ENCODE measurements around the gene PLET1. TPM values are rescaled to one million over a fixed set of nuclear protein-coding genes. Genes with fewer than 3 reads are reported as not detected.

The PLET1 gene
- total RNA-seq, 1 donor from 2014 or later, result not detected

DNA sequence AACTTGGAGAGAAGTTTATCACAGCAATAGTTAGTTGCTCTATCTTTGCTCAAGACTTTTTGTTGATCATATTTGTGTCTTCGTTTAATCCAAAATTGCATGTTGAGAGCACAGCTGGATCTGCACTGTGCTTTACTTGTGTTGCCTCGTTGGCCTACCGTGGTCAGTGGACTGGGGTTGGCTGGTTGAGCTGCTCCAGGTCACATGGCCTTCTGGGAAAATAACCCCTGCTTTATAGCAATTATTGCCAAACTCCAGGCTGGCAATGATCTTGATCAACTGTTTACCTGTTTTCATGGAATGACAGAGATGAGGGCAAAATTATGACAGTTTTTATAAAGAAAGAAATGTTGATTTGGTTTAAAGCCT is 5.7 kb upstream of the PLET1 start:
- Histone ChIP-seq H3K27ac (ENCODE audit: low read depth, low read length) (no peak overlapping the region), H4K20me1 (ENCODE audit: insufficient read depth, low read length) (no peaks in the 10 kb centered on the region), H2AFZ (ENCODE audit: low read depth, low read length) (no peak overlapping the region), H3K27me3 (ENCODE audit: insufficient read depth, low read length) (no peaks in the 10 kb centered on the region), H3K9ac (ENCODE audit: low read length) (no peak overlapping the region), H3K4me3 (ENCODE audit: insufficient read depth, low read depth, low read length) (no peak overlapping the region), H3K4me1 (ENCODE audit: insufficient read depth, low read length) (no peaks in the 10 kb centered on the region), H3K4me2 (ENCODE audit: low read length) (no peak overlapping the region), H3K9me3 (ENCODE audit: insufficient read depth, low read depth, low read length) (no peaks in the 10 kb centered on the region), H3K79me2 (ENCODE audit: insufficient read depth, low read length) (no peaks in the 10 kb centered on the region), H3K36me3 (ENCODE audit: insufficient read depth, low read length) (no peaks in the 10 kb centered on the region)
- Mint-ChIP-seq H3K36me3 (ENCODE audit: low read depth, unreplicated experiment) (no peaks in the 10 kb centered on the region), H3K4me3 (ENCODE audit: unreplicated experiment) (no peak overlapping the region), H3K27ac (ENCODE audit: unreplicated experiment) (peak overlapping the region; percentile 48), H3K9me3 (ENCODE audit: unreplicated experiment) (no peaks in the 10 kb centered on the region), H3K27me3 (ENCODE audit: low read depth, unreplicated experiment) (no peaks in the 10 kb centered on the region), H3K4me1 (ENCODE audit: low read depth, unreplicated experiment) (peaks cover 25% of the 10 kb centered on the region)
- no peak for FAIRE-seq
- no peak for DNase-seq (ENCODE audit: low read depth)
- TF ChIP-seq EZH2 (IDR thresholded peaks at IDR 0.05; ENCODE audit: insufficient read depth, low read length), result no peak
- TF ChIP-seq, protein P1, sequence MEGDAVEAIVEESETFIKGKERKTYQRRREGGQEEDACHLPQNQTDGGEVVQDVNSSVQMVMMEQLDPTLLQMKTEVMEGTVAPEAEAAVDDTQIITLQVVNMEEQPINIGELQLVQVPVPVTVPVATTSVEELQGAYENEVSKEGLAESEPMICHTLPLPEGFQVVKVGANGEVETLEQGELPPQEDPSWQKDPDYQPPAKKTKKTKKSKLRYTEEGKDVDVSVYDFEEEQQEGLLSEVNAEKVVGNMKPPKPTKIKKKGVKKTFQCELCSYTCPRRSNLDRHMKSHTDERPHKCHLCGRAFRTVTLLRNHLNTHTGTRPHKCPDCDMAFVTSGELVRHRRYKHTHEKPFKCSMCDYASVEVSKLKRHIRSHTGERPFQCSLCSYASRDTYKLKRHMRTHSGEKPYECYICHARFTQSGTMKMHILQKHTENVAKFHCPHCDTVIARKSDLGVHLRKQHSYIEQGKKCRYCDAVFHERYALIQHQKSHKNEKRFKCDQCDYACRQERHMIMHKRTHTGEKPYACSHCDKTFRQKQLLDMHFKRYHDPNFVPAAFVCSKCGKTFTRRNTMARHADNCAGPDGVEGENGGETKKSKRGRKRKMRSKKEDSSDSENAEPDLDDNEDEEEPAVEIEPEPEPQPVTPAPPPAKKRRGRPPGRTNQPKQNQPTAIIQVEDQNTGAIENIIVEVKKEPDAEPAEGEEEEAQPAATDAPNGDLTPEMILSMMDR (IDR thresholded peaks at IDR 0.05; ENCODE audit: insufficient read depth, low read depth, low read length), result no peak

DNA sequence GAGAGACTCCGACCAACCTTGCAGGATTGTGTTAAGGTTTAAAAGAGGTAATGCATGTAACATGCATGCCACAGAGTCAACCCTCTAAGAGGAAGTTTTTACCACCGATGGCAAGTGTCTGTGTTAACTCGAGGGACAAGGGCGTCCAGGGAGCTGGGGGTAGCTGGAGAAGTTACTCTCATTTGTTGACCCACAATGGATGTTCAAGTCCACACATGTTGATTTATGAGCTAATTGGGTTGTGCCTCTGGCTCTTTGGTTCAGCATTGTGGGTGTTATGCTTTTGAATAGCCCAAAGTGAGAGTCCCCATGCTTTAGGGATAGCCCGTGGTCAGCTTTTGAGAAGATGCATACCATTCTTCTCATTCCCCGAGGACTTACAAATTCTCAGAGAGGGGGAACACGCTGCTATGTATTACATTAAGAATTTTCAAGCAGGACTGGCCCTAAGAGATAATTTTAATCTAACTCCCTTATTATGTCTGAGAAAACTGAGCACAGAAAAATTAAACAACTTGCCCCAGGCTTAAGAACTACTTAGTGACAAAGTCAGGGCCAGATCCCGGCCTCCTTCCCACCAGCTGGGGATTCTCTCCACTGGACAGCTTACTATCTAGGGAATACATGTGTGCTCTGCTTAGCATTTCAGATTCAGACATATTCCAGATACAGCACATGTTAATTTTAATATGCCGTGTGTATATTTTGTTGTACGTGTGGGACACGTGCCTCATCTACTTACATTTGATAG is 5.2 kb upstream of the PLET1 start:
- H3K4me1 ChIP-seq (ENCODE audit: insufficient read depth, low read length), result no peaks in the 10 kb centered on the region
- H3K4me2 ChIP-seq (ENCODE audit: low read length), result no peak overlapping the region
- Mint-ChIP-seq H3K4me3 (ENCODE audit: unreplicated experiment) (no peak overlapping the region), H3K27ac (ENCODE audit: unreplicated experiment) (no peak overlapping the region), H3K27me3 (ENCODE audit: low read depth, unreplicated experiment) (no peaks in the 10 kb centered on the region), H3K4me1 (ENCODE audit: low read depth, unreplicated experiment) (peaks cover 25% of the 10 kb centered on the region), H3K9me3 (ENCODE audit: unreplicated experiment) (no peaks in the 10 kb centered on the region), H3K36me3 (ENCODE audit: low read depth, unreplicated experiment) (no peaks in the 10 kb centered on the region)
- no peaks in the 10 kb centered on the region for H3K36me3 ChIP-seq (ENCODE audit: insufficient read depth, low read length)
- DNase-seq (ENCODE audit: low read depth) (peak; percentile 54), FAIRE-seq (no peak)
- H3K4me3 ChIP-seq (ENCODE audit: insufficient read depth, low read depth, low read length), result no peak overlapping the region
- no peak overlapping the region for H3K9ac ChIP-seq (ENCODE audit: low read length)
- H2AFZ ChIP-seq (ENCODE audit: low read depth, low read length), result no peak overlapping the region
- H3K27ac ChIP-seq (ENCODE audit: low read depth, low read length), result no peak overlapping the region
- no peaks in the 10 kb centered on the region for H3K79me2 ChIP-seq (ENCODE audit: insufficient read depth, low read length)
- no peaks in the 10 kb centered on the region for H3K27me3 ChIP-seq (ENCODE audit: insufficient read depth, low read length)
- no peaks in the 10 kb centered on the region for H4K20me1 ChIP-seq (ENCODE audit: insufficient read depth, low read length)
- TF ChIP-seq, protein P1 (IDR thresholded peaks at IDR 0.05; ENCODE audit: insufficient read depth, low read depth, low read length), result no peak
- no peak for TF ChIP-seq EZH2 (IDR thresholded peaks at IDR 0.05; ENCODE audit: insufficient read depth, low read length)
- no peaks in the 10 kb centered on the region for H3K9me3 ChIP-seq (ENCODE audit: insufficient read depth, low read depth, low read length)

DNA sequence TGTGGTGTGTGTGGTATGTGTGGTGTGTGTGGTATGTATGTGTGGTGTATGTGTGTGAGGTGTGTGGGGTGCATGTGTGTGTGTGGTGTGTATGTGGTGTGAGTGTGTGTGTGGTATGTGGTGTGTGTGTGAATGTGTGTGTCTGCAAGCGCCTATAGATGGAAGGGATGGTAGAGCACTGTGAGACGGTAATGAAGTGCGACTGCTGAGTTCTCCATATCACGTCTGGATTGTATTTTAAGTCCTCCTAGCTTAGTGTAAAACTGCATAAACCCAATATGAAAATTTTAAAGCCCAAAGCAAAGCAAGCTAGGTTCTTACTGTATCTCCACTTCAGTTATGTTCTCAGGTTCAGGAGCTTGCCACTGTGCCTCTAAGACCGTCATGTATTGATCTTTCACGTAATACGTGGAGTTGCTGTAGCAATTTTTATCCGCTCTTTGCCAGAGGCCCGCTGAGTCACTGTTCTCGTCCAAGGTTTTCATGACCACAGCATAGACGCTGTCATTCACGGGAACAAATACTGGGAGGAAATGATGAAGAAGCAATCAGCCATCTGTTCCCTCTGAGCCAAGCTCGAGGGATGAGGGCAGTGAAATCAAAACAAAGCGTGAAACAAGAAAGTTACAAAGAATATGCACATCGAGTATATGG is 5.5 kb downstream of the PLET1 start:
- H3K4me1 Mint-ChIP-seq (ENCODE audit: low read depth, unreplicated experiment), result peaks cover 5% of the 10 kb centered on the region
- FAIRE-seq (peak; percentile 56), DNase-seq (ENCODE audit: low read depth) (peak; percentile 92)
- no peak overlapping the region for H3K27ac Mint-ChIP-seq (ENCODE audit: unreplicated experiment)
- H3K4me1 ChIP-seq (ENCODE audit: insufficient read depth, low read length), result peaks cover 9% of the 10 kb centered on the region
- peak overlapping the region; percentile 54 for H3K27ac ChIP-seq (ENCODE audit: low read depth, low read length)
- peak overlapping the region; percentile 30 for H3K9ac ChIP-seq (ENCODE audit: low read length)
- no peak overlapping the region for H3K4me3 Mint-ChIP-seq (ENCODE audit: unreplicated experiment)
- H3K79me2 ChIP-seq (ENCODE audit: insufficient read depth, low read length), result no peaks in the 10 kb centered on the region
- no peaks in the 10 kb centered on the region for H3K27me3 Mint-ChIP-seq (ENCODE audit: low read depth, unreplicated experiment)
- peak overlapping the region; percentile 68 for H2AFZ ChIP-seq (ENCODE audit: low read depth, low read length)
- peaks cover 3% of the 10 kb centered on the region for H3K36me3 Mint-ChIP-seq (ENCODE audit: low read depth, unreplicated experiment)
- H3K4me3 ChIP-seq (ENCODE audit: insufficient read depth, low read depth, low read length), result peak overlapping the region; percentile 34
- no peaks in the 10 kb centered on the region for H3K9me3 Mint-ChIP-seq (ENCODE audit: unreplicated experiment)
- peak overlapping the region; percentile 78 for H3K4me2 ChIP-seq (ENCODE audit: low read length)
- TF ChIP-seq, protein P1 (IDR thresholded peaks at IDR 0.05; ENCODE audit: insufficient read depth, low read depth, low read length), result no peak
- no peak for TF ChIP-seq EZH2 (IDR thresholded peaks at IDR 0.05; ENCODE audit: insufficient read depth, low read length)
- no peaks in the 10 kb centered on the region for H3K27me3 ChIP-seq (ENCODE audit: insufficient read depth, low read length)
- no peaks in the 10 kb centered on the region for H4K20me1 ChIP-seq (ENCODE audit: insufficient read depth, low read length)
- no peaks in the 10 kb centered on the region for H3K36me3 ChIP-seq (ENCODE audit: insufficient read depth, low read length)
- no peaks in the 10 kb centered on the region for H3K9me3 ChIP-seq (ENCODE audit: insufficient read depth, low read depth, low read length)
